Adrenal gland (tissue), 5 donors: Measurements from ENCODE around the gene ZNF608.

ENCODE experiments used
- CTCF ChIP-seq, 6 experiments: fragments of 450-650 bp in 4 of 6; fragments of 200-600 bp in 2 of 6; sonication (generic) in 1 of 6; IDR thresholded peaks; 1 replicate in 5 of 6; 2 replicates in 1 of 6; pipeline versions ENCODE4 v1.5.1 to v1.8.0; 2016 to 2021; ENCODE audit warnings: antibody characterized with exemption in 6 of 6, mild to moderate bottlenecking in 2 of 6, moderate library complexity in 1 of 6
- POLR2A ChIP-seq, 2 donors: fragments of 450-650 bp; IDR thresholded peaks; one replicate each; pipeline ENCODE4 v1.6.1; 2017; ENCODE audit warnings: antibody characterized with exemption in 2 of 2, mild to moderate bottlenecking in 2 of 2, moderate library complexity in 1 of 2
- donor health status: DM: no; HTN: no; CAD: no.

DNA sequence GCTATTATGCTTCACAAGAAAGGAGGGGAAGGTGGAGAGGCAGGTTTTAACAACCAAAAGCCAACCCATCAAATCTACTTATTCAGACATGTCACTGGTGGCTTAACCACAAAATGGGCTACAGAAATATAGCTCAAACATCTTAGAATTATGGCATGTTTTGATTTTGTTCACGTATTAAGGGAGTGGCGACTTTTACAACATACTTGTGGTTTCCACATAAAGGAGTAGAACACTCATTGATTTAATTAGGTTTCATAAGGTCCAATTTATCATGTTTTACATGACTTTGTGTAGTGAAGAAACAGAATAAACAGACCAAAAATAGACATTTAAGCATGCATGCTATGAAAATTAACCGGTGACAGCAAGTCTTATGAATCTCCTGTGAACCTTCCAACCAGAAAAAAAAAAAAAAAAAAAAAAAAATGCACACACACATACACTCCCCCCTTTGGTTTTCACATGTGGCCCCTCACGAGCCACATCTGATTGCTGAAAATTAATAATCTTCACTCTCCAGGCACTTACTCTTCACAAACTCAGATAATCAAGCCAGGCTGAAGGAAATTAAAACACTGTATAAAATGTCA lies 5.4 kb downstream of the ZNF608 start:
- TF ChIP-seq CTCF (IDR thresholded peaks at IDR 0.05), result no peak
- no peak for TF ChIP-seq POLR2A (IDR thresholded peaks at IDR 0.05)
